A549 (cell line): ENCODE results near the gene NKX2-1.

ENCODE experiments used
- CHD2 ChIP-seq: fragments of 150-350 bp; IDR thresholded peaks from 2 replicates; pipeline ENCODE4 v1.6.1; 2014; ENCODE audit warnings: low read length; ENCODE audit not compliant: partially characterized antibody
- CTCF ChIP-seq: fragments of >200 bp; sonication (Bioruptor Twin); formaldehyde crosslinking; IDR thresholded peaks from 3 replicates; pipeline ENCODE4 v1.5.1; 2016
- POLR2A ChIP-seq: IDR thresholded peaks from 2 replicates; pipeline ENCODE4 v1.6.1; 2012; ENCODE audit warnings: mild to moderate bottlenecking, low read length
- ZFP36 ChIP-seq: fragments of 450-650 bp; IDR thresholded peaks from 2 replicates; pipeline ENCODE4 v1.6.1; 2014; ENCODE audit warnings: borderline replicate concordance; ENCODE audit not compliant: partially characterized antibody

- no peak for TF ChIP-seq CTCF
- TF ChIP-seq POLR2A, result no peak
- no peak for TF ChIP-seq CHD2
- no peak for TF ChIP-seq ZFP36
Measured at GRCh38 chr14:36508418-36509068, 11.5 kb downstream of the NKX2-1 start.
